ENCODE data around the gene OR14C36.

OR14C36 gene

DNA sequence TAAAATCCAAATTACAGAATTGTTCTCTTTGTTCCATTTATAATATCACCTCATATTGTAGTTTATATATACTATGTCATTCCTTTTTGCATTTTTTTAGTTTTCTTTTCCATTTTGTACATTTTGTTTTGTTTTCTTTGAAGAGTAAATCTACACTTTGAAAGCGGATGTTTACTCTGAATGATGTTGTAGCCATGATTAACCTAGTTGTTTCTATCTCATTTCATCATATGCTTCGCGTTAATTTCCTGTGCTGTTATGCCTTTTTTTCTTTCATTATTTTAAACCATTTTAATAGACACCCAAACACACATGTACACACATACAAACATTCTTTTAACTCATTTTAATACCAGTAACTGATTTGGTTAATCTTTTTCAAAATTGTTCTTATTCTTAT, 32.3 kb downstream of the OR14C36 start:
- TF ChIP-seq POLR2A (IDR thresholded peaks at IDR 0.05; ENCODE audit: low read length): no peak
- no peak for TF ChIP-seq GATA1 (IDR thresholded peaks at IDR 0.05; ENCODE audit: low read depth, low read length)
- DNase-seq: no peak

DNA sequence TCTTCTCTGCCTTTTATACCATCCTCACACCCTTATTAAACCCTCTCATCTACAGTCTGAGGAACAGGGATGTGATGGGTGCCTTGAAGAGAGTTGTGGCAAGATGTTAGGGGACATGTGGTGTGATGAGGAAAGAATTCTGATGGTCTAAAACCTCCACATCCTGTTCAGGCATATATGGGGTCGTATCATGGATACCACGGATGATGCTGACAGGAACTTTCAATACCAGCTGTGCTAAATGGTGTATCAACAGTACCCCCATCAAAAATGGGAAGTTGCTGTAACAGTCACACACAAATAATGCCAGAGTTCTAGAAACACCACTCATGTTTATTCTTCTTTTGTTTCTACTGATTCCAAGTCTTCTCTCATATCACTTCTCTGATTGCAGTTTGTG, 39.9 kb downstream of the OR14C36 start:
- TF ChIP-seq POLR2A (IDR thresholded peaks at IDR 0.05; ENCODE audit: low read length) (no peak), GATA1 (IDR thresholded peaks at IDR 0.05; ENCODE audit: low read depth, low read length) (no peak)
- no peak for DNase-seq

DNA sequence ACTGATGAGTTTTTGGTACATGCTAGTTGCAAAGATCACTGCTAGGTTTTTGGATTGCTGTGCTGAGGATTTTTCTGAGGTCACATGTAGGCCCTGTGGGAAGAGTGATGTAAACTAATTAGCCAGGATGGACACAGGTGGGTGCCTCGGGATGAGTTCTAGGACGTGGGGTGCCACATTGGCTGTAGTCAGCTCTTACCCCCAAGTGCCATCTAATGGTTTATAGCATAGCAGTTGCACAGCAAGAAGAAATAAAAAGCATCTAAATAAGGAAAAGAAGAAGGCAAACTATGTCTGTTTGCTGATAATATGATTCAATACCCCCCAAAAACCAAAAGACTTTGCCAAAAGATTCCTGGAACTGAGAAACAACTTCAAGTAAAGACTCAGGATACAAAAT, 44.5 kb downstream of the OR14C36 start:
- TF ChIP-seq GATA1 (IDR thresholded peaks at IDR 0.05; ENCODE audit: low read depth, low read length) (no peak), POLR2A (IDR thresholded peaks at IDR 0.05; ENCODE audit: low read length) (no peak)
- no peak for DNase-seq

All from erythroblast (primary cell).